NCI-H524 (cell line): ENCODE data around the gene MYBBP1A.
"Not testable (repeated sequence)": the region's sequence is repeated elsewhere in the genome, so short reads cannot be mapped to it uniquely, and the experiment has no call there.

Source experiments
- DNase-seq, 2 experiments: peaks; one replicate each; lab custom pipeline; 2025; lab: John Stamatoyannopoulos, UW

The MYBBP1A gene

DNA sequence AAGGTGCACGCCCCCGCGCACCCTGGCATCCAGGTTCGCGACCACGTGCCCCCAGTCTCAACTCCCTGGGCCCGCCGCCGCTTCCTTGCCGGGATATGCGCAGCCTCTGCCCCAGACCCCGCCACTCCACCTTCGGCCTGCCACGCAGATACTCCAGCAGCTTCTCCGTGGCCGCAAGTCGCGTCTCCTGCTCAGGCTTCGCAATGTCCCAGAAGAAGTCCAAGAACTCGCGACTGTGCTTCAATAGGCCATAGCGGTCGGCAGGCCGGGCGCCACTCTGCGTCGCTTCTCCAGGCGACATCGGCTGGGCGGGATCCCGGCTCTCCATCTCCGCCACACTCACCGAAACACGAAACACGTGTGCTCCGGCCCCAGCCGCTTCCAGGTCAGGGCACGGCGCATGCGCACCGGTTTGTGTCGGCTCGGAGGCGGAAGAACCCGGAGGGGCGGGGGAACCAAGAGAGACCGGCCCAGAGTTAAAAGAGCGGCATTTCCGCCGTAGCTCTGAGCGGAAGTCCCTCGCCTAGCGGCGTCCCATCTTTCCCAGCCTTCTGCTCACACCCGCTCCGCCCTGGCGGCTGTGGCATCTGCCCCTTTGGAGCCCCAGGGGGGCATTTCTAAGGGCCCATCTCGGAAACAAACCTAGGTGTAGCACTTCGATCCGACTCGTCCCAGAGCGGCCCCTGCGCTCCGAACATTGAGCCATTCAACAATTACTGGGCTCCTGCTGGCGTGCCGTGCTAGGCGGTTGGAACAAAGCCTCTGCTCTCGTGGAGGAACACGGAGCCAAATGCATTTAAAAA lies at the start of gene MYBBP1A:
MYBBP1A (minus strand) TSS at position 388 of the 803 bp plus-strand sequence; CDS start at position 328, 60 bp downstream.
- peak; percentile 87 to 96 for DNase-seq

GRCh38 chr17:4604736-4605135 lies 49.6 kb upstream of the MYBBP1A start:
- DNase-seq: not testable (repeated sequence)

DNA sequence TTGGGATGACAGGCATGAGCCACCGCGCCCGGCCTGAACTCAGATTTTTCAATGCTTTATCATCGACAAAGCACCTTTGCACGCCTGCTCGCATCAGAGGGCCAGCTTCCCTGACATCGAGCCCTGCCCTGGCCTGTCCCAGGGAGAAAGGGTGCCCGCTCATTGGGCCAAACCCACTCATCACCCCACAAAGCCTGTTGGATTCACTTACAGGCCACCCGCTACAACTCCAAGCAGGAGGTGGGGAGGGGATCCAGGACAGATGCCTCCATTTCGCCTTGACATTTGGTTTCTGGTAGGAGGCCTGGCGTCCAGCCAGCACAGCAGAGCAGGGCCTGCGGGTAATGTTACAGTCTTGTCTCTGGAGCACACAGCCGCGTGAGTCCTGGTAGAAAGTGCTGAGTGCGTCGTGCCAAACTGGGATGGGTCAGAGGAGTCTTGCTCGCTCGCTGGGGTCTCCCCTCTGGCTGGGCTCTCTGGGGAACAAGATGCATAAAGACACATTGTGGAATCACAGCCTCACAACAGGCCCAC lies 49.0 kb upstream of the MYBBP1A start:
- peak; percentile 89 to 96 for DNase-seq

DNA sequence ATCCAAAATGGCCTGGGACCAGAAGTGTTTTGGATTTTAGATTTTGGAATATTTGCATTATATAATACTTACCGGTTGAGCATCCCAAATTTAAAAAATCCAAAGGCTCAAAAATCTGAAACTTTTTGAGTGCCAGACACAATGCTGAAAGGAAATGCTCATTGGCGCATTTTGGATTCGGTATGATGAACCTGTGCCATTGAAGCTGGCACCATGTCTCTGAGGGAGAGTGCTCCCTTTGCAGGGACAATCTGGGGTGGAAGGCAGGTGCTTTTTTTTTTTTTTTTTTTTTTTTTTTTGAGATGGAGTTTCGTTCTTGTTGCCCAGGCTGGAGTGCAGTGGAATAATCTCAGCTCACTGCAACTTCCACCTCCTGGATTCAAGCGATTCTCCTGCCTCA lies 46.9 kb upstream of the MYBBP1A start:
- no peak for DNase-seq

DNA sequence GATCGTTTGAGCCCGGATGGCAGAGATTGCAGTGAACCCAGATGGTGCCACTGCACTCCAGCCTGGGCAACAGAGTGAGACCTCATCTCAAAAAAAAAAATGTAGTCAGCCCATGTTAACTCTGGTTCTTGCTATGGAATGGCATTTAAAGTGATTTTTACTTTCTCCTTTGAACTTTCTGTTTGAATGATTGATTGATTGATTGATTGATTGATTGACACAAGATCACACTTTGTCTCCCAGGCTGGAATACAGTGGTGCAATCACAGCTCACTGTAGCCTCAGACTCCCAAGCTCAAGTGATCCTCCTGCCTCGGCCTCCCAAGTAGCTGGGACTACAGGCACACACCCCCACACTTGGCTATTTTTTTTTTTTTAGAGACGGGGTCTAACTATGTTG lies 46.1 kb upstream of the MYBBP1A start:
- no peak for DNase-seq

- DNase-seq: peak in 1 of 2 experiments; percentile 49
Observed at GRCh38 chr17:4600563-4600962, 45.4 kb upstream of the MYBBP1A start.

DNA sequence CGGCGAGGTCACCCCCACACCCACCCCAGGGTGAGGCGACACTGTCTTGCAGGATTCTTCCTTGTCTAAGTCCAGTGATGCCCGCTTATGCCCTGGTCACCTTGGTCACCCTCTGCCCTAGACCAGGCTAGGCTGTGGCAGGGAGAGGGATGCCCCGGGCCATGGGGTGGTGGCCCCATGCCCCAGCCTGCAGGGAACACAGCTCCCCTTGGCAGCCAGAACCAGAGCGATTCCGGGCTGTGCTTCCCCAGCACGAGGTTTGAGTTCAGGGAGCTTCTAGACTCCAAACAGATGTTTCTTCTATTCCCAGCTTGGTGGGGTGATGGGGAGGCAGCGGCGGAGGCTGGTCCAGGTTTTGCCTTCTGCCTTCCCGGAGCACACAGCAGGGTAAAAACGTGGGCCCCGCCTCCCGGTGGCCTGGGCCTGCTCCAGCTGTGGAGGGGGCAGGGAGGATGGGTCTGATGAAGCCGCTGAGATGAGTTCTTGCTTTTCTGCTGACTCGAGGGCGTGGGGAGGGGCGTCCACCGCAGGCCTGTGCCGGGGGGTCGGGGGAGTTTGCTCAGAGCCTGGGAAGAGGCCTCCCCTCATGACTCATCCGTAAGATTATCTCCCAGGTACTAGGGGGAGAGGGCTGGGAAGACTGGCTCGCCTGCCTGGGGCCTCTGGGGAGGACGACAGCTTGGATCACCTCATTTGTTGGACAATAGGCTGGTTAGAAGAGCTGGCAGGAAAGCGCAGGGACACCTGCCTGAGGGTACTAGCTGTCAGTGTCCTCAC lies 44.5 kb upstream of the MYBBP1A start:
- peak; percentile 5 to 83 for DNase-seq

DNA sequence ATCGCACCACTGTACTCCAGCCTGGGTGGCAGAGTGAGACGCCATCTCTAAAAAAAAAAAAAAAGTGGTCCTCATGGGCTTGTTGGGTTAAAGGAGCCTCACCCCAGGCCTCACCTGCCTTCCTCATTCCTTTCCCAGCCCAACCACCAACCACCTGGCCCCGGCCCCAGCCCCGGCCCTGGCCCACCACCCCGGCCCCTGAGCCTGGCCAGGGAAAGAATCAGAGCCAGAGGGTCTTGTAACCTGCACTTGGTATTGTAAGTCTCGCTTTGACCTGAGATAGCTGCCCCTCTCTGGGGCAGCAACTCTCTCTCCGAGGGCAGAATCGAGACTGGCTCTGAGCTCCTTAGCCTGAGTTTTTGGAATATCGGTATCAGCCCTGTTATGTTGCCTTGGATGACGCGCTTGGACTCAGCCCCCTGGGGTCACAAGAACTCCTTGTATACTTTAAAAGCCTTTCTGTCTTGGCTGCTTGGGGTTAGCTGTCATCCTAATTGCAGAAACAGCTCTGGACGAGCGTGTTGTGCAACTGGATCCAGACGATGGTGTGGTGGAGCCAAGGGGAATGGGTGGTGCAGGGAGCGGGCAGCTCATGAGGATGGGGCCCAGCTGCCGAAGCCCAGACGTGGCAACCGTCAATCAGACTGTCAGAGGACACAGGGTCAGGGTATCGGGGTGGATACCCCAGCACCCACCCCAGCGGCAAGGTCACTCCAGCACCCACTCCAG lies 43.8 kb upstream of the MYBBP1A start:
- no peak for DNase-seq

- DNase-seq: no peak
Observed at GRCh38 chr17:4597975-4598374, 42.8 kb upstream of the MYBBP1A start.

DNA sequence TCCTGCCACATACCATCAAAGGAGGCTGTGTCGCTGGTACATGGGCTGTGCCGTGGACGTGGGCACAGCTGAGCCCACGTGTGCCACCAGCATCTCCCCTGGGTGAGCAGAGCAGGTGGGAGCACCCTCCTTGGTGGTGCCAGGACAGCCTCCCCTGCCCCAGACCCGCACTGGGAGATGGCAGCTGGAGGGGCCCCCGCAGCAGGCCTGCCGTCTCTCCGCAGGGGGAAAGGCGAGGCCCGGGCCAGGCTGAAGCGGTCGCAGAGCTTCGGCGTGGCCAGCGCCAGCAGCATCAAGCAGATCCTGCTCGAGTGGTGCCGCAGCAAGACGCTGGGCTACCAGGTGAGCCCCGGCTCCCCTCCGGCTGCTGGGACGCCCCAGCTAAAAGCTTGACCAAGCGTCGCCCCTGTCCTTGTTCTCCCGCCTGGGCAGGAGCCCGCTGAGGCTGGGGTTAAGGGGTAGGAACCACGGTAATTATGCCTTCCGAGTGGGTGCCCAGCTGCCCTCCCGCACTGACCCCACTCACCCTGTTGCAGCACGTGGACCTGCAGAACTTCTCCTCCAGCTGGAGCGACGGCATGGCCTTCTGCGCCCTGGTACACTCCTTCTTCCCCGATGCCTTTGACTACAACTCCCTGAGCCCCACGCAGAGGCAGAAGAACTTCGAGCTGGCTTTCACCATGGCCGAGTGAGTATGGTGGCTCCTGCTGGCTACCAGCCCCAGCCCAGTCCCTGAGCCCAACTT lies 41.6 kb upstream of the MYBBP1A start:
- no peak for DNase-seq

- not testable (repeated sequence) for DNase-seq
Observed at GRCh38 chr17:4595685-4596342, 40.6 kb upstream of the MYBBP1A start.

- no peak for DNase-seq
Observed at GRCh38 chr17:4594931-4595684, 39.9 kb upstream of the MYBBP1A start.

DNA sequence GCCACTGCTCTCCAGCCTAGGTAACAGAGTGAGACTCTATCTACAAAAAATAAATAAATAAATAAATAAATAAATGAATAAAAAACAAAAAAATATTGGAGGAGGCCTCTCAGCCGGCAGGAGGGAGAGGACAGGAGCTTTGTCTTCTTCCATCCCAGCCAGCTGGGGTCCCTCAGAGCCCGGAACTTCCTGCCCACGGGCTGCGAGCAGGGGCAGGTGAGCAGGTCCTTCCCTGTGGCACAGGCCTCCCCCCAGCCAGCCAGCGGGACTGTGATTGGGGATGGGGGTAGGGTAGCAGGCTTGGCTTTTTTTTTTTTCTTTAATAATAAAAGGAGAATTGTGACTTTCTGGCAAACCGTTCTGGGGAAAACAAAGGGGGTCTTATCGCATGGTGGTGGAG lies 39.2 kb upstream of the MYBBP1A start:
- DNase-seq: no peak

GRCh38 chr17:4593021-4593421 lies 37.8 kb upstream of the MYBBP1A start:
- DNase-seq: no peak

- no peak for DNase-seq
Observed at GRCh38 chr17:4592240-4593005, 37.2 kb upstream of the MYBBP1A start.

GRCh38 chr17:4591529-4591928 lies 36.3 kb upstream of the MYBBP1A start:
- DNase-seq: peak in 1 of 2 experiments; percentile 35

GRCh38 chr17:4590981-4591453 lies 35.8 kb upstream of the MYBBP1A start:
- peak; percentile 45 to 52 for DNase-seq

DNA sequence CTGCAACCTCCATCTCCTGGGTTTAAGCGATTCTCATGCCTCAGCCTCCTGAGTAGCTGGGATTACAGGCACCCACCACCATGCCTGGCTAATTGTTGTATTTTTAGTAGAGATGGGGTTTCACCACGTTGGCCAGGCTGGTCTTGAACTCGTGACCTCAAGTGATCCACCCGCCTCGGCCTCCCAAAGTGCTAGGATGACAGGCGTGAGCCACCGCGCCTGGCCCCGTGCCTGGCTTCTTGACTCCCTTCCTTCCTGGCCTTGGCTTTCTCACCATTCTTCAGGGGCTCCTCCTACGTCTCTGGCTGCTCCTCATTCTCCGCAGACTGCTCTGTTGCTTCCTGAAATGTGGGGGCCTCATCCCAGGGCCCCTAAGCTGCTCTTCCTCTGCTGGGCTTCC lies 34.9 kb upstream of the MYBBP1A start:
- not testable (repeated sequence) for DNase-seq
